HUES64 (cell line): Measurements from ENCODE around the gene BMAL1.

ENCODE experiments used
- H3K27ac ChIP-seq: 2 replicates; pipeline ENCODE4 v1.7.0; 2013; ENCODE audit warnings: low read depth, low read length, inconsistent platforms
- H3K27me3 ChIP-seq: 2 replicates; pipeline ENCODE4 v1.6.1; 2013; ENCODE audit warnings: mild to moderate bottlenecking, low read length; ENCODE audit not compliant: insufficient read depth
- H3K36me3 ChIP-seq: 2 replicates; pipeline ENCODE4 v1.6.1; 2013; ENCODE audit warnings: mild to moderate bottlenecking, low read length; ENCODE audit not compliant: insufficient read depth
- H3K4me1 ChIP-seq: 2 replicates; pipeline ENCODE4 v1.6.1; 2013; ENCODE audit warnings: mild to moderate bottlenecking, low read length, moderate library complexity; ENCODE audit not compliant: insufficient read depth
- H3K4me3 ChIP-seq: 2 replicates; pipeline ENCODE4 v1.5.1; 2013; ENCODE audit warnings: mild to moderate bottlenecking, low read length, moderate library complexity
- H3K9ac ChIP-seq: 2 replicates; pipeline ENCODE4 v1.6.1; 2013; ENCODE audit warnings: mild to moderate bottlenecking, low read depth, low read length
- H3K9me3 ChIP-seq: 2 replicates; pipeline ENCODE4 v1.6.1; 2013; ENCODE audit warnings: low read depth, low read length; ENCODE audit not compliant: insufficient read depth
- WGBS: fragments of 150-250, 120-280 bp; methylation state at CpG from one replicate; pipeline ENCODE4 v1.1.7; 2013; ENCODE audit warnings: missing lambda C conversion rate; 5-methylcytosine and 5-hydroxymethylcytosine counted together

The BMAL1 gene

DNA sequence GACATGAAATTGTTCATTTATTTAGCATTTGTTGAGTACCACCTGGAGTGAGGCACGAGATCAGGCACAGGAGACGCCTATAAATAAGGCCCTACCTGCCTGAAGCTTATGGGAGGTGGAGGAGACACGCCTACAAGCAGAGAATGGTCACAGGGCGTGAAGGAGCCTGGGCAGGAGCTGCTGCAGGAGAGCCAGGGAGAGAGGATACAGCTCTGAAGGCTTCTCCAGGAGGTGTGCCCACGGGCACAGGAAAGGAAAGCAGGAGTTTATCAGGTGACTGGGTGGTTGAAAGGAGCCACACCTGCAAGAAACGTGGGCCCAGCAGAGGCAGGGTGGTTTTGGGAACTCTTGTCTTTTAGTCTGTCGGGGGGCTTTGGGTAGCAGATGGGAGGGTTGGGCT lies 70.3 kb downstream of the BMAL1 start:
- Histone ChIP-seq H3K4me1 (no peaks in the 10 kb centered on the region), H3K4me3 (no peak overlapping the region), H3K27me3 (no peaks in the 10 kb centered on the region), H3K36me3 (no peaks in the 10 kb centered on the region), H3K9me3 (no peaks in the 10 kb centered on the region), H3K9ac (no peak overlapping the region), H3K27ac (no peak overlapping the region)
- WGBS, result 78% methylated on average over 7 of the region's 7 CpGs

DNA sequence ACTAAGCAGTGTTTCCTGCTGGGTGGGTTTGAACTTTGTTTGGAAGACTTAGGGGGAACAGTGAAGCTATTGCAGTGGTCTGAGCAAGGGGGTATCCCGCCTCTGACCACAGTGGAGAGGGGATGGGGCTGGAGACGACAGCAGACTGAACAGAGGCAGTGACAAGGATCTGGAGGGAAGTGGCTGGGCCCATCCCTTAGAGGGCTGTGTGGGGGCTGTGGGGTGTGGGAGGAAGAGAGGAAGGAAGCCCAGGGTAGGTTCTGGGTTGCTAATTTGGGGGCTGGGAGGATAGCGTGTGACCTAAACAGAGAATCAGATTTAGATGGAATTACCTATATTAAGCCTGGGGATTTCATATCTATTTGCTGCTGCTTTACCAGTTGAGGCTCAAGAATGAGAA lies 70.7 kb downstream of the BMAL1 start:
- no peak overlapping the region for H3K4me3 ChIP-seq
- no peaks in the 10 kb centered on the region for H3K36me3 ChIP-seq
- no peaks in the 10 kb centered on the region for H3K27me3 ChIP-seq
- no peaks in the 10 kb centered on the region for H3K4me1 ChIP-seq
- no peak overlapping the region for H3K9ac ChIP-seq
- no peak overlapping the region for H3K27ac ChIP-seq
- no peaks in the 10 kb centered on the region for H3K9me3 ChIP-seq
- WGBS, result 86% methylated on average over 3 of the region's 3 CpGs

DNA sequence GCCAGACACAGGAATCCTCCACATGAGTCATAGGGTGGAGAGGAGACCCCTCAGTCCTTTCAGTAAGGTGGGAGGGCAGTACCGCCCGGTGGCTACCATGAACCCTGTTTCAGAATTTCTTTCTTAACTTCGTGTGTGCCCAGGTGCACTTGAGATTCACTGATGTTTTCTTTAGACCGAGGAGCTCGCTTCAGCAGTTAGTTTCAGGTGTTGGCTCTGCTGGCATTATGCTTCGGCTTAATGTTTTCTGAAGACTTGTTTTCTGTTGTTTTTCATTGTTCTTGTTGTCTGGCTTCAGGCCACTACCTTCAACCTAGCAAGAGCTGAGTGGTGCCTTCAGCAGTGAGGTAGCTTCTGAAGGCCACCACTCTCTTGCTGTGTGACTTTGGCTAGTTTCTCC lies 71.5 kb downstream of the BMAL1 start:
- Histone ChIP-seq H3K4me1 (no peaks in the 10 kb centered on the region), H3K27me3 (no peaks in the 10 kb centered on the region), H3K9me3 (no peaks in the 10 kb centered on the region), H3K4me3 (no peak overlapping the region), H3K36me3 (no peaks in the 10 kb centered on the region), H3K9ac (no peak overlapping the region), H3K27ac (no peak overlapping the region)
- 92% methylated on average over 6 of the region's 6 CpGs for WGBS

DNA sequence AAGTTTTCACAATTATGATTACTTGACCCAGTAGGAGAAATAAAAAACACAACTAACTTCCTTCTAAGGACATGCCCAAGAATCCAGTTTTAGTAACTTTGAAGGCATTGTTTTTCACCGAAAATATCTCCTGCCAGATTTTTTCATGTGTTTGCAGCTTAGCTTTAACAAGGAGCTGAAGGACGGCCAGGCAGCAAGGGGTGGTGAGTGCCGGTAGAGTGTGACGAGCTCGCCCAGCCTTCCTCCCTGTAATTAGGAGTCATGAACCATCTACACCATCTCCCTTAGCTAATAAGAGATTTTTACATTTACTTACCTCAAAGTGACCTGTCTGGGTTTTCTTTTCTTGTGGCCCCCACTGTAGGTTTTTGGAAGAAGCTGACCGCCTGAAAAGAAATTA lies 72.0 kb downstream of the BMAL1 start:
- Histone ChIP-seq H3K27me3 (no peaks in the 10 kb centered on the region), H3K4me1 (no peaks in the 10 kb centered on the region), H3K36me3 (no peaks in the 10 kb centered on the region), H3K4me3 (no peak overlapping the region), H3K27ac (no peak overlapping the region), H3K9me3 (no peaks in the 10 kb centered on the region), H3K9ac (no peak overlapping the region)
- whole genome bisulfite sequencing, result 90% methylated on average over 6 of the region's 6 CpGs

DNA sequence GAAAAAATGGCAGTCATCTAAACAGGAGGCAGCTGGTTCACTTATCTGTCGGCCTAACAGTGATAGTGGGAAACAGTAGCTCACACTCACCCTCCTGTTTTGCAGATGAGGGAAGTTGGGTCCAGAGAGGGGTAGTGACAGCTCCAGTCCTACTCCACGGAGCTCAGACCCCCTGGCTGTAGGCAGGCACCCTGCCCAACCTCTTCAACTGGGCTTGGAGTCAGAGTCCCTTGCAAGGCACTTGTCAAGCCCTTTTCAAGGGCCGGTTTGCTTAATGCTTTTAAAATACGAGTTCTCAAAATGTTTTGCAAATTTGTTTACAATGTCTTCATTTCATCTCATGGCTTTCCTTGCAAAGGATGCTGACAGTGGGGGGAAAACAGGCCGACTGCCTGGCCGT lies 75.1 kb downstream of the BMAL1 start:
- H3K9me3 ChIP-seq, result no peaks in the 10 kb centered on the region
- H3K27ac ChIP-seq, result no peak overlapping the region
- H3K36me3 ChIP-seq, result no peaks in the 10 kb centered on the region
- H3K9ac ChIP-seq, result no peak overlapping the region
- H3K4me3 ChIP-seq, result no peak overlapping the region
- WGBS, result 88% methylated on average over 6 of the region's 6 CpGs
- H3K4me1 ChIP-seq, result no peaks in the 10 kb centered on the region
- no peaks in the 10 kb centered on the region for H3K27me3 ChIP-seq

DNA sequence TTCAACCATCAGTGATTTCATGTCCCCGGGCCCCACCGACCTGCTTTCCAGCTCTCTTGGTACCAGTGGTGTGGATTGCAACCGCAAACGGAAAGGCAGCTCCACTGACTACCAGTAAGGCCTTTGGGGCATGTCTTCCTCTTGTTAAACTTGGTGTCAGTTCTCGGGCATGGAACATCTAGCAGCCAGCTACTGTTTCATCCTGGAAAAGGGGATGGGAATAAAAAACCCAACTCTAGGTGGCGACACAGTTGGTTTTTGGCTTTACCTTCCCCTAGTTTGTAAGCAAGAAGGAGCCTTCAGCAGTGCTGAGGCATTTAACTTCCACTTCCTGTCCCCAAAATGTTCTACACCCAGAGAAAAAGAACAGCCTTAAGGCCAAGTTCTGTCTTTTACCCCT lies 76.7 kb downstream of the BMAL1 start:
- Histone ChIP-seq H3K9ac (no peak overlapping the region), H3K9me3 (no peaks in the 10 kb centered on the region), H3K4me3 (no peak overlapping the region), H3K27ac (no peak overlapping the region), H3K27me3 (no peaks in the 10 kb centered on the region), H3K4me1 (no peaks in the 10 kb centered on the region), H3K36me3 (no peaks in the 10 kb centered on the region)
- WGBS, result 79% methylated on average over 6 of the region's 6 CpGs

DNA sequence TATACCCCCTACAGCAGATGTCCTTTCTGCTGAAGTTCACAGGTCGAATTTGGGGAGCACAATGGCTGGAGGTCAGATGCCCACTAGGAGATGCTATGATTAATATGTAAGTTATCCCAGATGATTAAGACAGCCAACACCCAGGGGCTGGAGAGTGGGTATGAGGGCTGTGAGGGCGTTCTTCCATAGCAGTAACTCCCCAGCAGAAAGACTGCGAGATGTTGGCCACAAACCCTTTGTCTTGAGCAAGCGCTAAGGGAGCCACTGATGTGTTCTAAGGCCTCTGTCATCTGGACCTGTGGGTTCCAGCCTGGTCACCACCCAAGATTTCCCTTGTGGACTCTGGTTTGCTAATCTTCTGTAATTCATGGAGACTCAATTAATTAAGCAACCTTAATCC lies 77.6 kb downstream of the BMAL1 start:
- 95% methylated on average over 4 of the region's 4 CpGs for WGBS
- Histone ChIP-seq H3K4me3 (no peak overlapping the region), H3K27ac (no peak overlapping the region), H3K36me3 (no peaks in the 10 kb centered on the region), H3K9me3 (no peaks in the 10 kb centered on the region), H3K4me1 (no peaks in the 10 kb centered on the region; the same call in 1 of the 2 replicates), H3K27me3 (no peaks in the 10 kb centered on the region), H3K9ac (no peak overlapping the region)

DNA sequence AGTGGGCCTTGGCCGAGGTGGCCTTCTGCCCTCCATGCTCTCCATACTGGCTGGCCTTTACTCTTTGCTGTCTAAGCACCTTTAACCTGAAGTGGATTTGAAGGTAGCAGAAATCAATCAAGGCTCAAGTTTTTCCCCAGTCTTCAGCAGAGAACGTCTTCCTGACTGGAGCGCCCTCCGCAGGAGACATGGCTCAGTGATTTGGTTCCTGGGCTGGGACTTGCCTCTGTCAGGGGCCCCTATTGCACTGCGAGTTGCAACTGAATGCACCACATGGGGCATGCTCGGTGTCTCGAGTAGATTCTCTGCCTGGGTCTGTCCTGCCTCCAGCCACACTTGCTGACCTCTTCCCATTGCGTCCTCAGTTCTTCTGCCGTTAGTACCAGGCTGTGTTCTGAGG lies 79.6 kb downstream of the BMAL1 start:
- H3K9ac ChIP-seq, result no peak overlapping the region
- 85% methylated on average over 9 of the region's 9 CpGs for WGBS
- no peaks in the 10 kb centered on the region for H3K9me3 ChIP-seq
- no peaks in the 10 kb centered on the region; the same call in 1 of the 2 replicates for H3K4me1 ChIP-seq
- no peak overlapping the region for H3K27ac ChIP-seq
- H3K27me3 ChIP-seq, result no peaks in the 10 kb centered on the region
- no peaks in the 10 kb centered on the region for H3K36me3 ChIP-seq
- H3K4me3 ChIP-seq, result no peak overlapping the region

DNA sequence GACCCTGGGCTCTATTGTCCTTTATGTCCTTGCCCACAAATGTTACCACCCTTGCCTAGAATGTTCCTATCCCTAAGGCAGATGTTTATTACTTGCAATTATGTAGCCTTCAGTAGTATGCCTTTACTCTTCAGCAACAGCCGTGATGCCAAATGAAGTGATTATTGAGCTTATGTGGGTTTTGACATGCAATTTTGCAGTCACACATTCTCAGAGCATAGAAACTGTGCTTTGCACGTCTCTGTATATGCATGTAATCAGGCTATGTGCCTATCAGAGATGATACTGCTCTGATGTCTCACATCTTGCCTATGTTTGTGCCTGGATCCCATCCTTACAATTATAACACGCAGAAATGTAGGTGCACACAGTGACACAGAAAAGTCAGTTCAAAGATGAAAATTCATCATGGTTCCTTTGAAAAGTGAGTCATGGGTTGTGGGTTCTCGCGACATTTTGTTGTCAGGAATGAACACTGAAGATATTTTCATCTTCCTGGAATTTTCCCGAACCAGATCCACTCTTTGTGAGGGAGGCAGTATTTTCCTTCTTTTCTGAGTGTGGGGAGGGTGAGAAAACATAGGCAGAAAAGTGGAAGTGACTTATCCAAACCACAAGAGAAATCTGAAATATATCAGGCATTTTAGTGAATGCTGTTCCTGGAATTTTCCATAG lies 81.1 kb downstream of the BMAL1 start:
- 93% methylated on average over 6 of the region's 6 CpGs for WGBS
- Histone ChIP-seq H3K9me3 (no peaks in the 10 kb centered on the region), H3K4me1 (no peaks in the 10 kb centered on the region; the same call in 1 of the 2 replicates), H3K4me3 (no peak overlapping the region), H3K36me3 (no peaks in the 10 kb centered on the region), H3K27me3 (0 out of 2 replicates have a peak, but pooled peaks cover 4% of the 10 kb centered on the region), H3K27ac (no peak overlapping the region), H3K9ac (no peak overlapping the region)

DNA sequence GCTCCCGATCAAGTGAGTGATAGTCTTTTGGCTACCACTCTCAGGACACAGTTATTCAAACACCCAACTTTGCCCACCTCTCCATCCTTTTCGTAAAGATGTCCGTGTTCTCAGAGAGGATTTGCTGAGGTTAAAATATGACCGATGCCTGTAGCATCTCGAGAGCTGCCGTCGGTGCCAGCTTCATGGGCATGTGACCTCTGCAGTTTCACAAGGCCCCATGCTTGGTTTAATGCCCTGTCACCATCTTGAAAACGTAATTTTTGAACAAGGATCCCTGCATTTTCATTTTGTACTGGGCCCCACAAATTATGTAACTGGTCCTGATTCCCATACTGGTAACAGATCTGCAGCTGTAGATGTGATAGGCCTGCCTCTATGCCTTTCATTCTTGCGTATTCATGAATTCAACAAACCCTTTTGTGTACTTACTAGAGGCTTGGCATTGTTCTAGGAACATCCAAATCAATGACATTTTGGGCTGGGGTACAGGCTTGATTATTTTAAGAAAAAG lies 85.1 kb downstream of the BMAL1 start:
- Histone ChIP-seq H3K9me3 (no peaks in the 10 kb centered on the region), H3K9ac (no peak overlapping the region), H3K27ac (no peak overlapping the region), H3K4me3 (no peak overlapping the region), H3K4me1 (peaks cover 5% of the 10 kb centered on the region; the same call in 1 of the 2 replicates), H3K27me3 (0 out of 2 replicates have a peak, but pooled peaks cover 10% of the 10 kb centered on the region), H3K36me3 (no peaks in the 10 kb centered on the region)
- WGBS, result 97% methylated on average over 9 of the region's 9 CpGs

DNA sequence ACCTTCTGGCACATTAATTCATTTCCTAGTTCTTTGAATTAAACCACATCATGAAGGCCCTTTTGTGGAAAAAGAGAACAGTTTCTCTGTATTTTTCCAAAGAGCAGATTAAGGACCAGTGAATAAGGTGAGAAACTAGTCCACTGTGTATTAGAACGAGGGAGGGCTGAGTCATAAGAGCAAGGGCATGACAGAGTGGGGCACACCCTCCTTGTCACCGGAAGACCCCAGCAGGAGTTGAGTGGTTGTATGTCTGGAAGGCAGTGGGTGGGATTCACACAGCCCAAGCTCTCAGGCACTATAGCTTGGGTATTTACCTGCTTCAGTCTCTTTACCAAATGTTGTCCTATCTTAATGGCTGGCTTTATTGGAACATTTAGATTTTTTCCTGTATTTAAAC lies 86.8 kb downstream of the BMAL1 start:
- H3K9ac ChIP-seq, result no peak overlapping the region
- peaks cover 5% of the 10 kb centered on the region; the same call in 1 of the 2 replicates for H3K4me1 ChIP-seq
- H3K4me3 ChIP-seq, result no peak overlapping the region
- no peaks in the 10 kb centered on the region for H3K36me3 ChIP-seq
- 29% methylated on average over 2 of the region's 2 CpGs for WGBS
- H3K27ac ChIP-seq, result no peak overlapping the region
- no peaks in the 10 kb centered on the region for H3K9me3 ChIP-seq
- H3K27me3 ChIP-seq, result 0 out of 2 replicates have a peak, but pooled peaks cover 10% of the 10 kb centered on the region
